Right lobe of liver (tissue), 4 donors: ENCODE measurements around the gene DDR2.

Experiments used
- POLR2A ChIP-seq: fragments of 450-650 bp; IDR thresholded peaks from one replicate; pipeline ENCODE4 v1.6.1; 2017; ENCODE audit warnings: antibody characterized with exemption, mild to moderate bottlenecking
- TF ChIP-seq, protein P1 (sequence below), 4 donors: fragments of 200-600 bp in 3 of 4; fragments of 450-650 bp in 1 of 4; IDR thresholded peaks; one replicate each; pipeline versions ENCODE4 v1.5.1 to v1.8.0; 2016 to 2022; ENCODE audit warnings: antibody characterized with exemption in 4 of 4, mild to moderate bottlenecking in 2 of 4
- donor health status: DM: no; HTN: no; CAD: no.
- donor health status: DM: no; HTN: no; CAD: no.
- donor health status: DM: no; HTN: yes; CAD: no.

DNA sequence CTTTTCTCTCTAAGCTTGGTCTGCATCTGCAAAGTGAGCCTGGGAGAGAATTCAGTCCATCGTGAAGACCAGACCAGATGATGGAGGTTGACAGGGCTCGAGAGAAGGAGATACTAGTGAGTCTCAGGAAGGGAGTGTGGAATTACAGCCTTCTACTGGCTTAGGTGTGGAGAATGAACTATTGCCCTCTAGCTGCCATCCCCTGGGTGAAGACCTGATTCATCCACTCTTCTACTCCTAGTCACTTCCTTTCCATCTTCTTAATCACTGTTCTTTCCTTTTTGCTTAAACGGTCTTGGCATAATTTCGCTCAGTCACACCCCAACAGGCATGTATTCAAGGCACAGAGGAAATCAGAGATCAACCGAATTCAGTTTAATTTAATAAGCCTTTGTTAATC is 124.3 kb downstream of the DDR2 start:
- TF ChIP-seq POLR2A: no peak
- TF ChIP-seq, protein P1, sequence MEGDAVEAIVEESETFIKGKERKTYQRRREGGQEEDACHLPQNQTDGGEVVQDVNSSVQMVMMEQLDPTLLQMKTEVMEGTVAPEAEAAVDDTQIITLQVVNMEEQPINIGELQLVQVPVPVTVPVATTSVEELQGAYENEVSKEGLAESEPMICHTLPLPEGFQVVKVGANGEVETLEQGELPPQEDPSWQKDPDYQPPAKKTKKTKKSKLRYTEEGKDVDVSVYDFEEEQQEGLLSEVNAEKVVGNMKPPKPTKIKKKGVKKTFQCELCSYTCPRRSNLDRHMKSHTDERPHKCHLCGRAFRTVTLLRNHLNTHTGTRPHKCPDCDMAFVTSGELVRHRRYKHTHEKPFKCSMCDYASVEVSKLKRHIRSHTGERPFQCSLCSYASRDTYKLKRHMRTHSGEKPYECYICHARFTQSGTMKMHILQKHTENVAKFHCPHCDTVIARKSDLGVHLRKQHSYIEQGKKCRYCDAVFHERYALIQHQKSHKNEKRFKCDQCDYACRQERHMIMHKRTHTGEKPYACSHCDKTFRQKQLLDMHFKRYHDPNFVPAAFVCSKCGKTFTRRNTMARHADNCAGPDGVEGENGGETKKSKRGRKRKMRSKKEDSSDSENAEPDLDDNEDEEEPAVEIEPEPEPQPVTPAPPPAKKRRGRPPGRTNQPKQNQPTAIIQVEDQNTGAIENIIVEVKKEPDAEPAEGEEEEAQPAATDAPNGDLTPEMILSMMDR (IDR thresholded peaks at IDR 0.05): peak in 2 of 4 donors; percentile 12 to 44
